ENCODE measurements around the gene CDH9.

Gene CDH9

GRCh38 chr5:26959290-26959689 lies 79.1 kb downstream of the CDH9 start:
- TF ChIP-seq TAF1 (IDR thresholded peaks at IDR 0.05; ENCODE audit: low read depth) (no peak), TCF12 (IDR thresholded peaks at IDR 0.05; ENCODE audit: low read depth) (no peak), EGR1 (IDR thresholded peaks at IDR 0.05) (no peak), CEBPB (IDR thresholded peaks at IDR 0.05) (no peak), YY1 (IDR thresholded peaks at IDR 0.05; ENCODE audit: low read depth) (no peak)
- TF ChIP-seq, protein P1, sequence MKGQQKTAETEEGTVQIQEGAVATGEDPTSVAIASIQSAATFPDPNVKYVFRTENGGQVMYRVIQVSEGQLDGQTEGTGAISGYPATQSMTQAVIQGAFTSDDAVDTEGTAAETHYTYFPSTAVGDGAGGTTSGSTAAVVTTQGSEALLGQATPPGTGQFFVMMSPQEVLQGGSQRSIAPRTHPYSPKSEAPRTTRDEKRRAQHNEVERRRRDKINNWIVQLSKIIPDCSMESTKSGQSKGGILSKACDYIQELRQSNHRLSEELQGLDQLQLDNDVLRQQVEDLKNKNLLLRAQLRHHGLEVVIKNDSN (IDR thresholded peaks at IDR 0.05), result no peak
- TF ChIP-seq, protein P2, sequence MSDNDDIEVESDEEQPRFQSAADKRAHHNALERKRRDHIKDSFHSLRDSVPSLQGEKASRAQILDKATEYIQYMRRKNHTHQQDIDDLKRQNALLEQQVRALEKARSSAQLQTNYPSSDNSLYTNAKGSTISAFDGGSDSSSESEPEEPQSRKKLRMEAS (IDR thresholded peaks at IDR 0.05), result no peak

DNA sequence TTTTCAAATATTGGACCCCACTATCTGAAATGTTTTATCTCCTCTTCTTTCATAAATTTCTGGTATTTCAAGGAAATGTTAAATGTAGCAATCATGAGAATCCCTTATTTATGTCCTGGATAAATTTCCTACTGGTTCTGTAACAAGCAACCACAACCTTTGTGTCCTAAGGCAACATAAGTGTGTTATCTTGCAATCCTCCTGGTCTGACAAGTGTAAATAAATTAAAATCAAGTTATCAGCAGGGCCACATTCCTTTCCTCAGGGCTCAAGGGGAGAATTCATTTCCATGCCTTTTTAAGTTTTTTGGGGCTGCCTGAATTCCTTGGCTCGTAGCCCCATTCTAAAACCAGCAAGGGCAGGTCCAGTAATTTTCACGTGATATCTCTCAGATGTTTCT lies 83.2 kb downstream of the CDH9 start:
- TF ChIP-seq TEAD4 (IDR thresholded peaks at IDR 0.05) (no peak), ZBTB7A (IDR thresholded peaks at IDR 0.05; ENCODE audit: low read depth) (no peak), FOXM1 (IDR thresholded peaks at IDR 0.05; ENCODE audit: borderline replicate concordance, low read depth) (no peak), RAD21 (IDR thresholded peaks at IDR 0.05; ENCODE audit: low read depth) (no peak), CREB1 (IDR thresholded peaks at IDR 0.05; ENCODE audit: low read depth) (no peak), YY1 (IDR thresholded peaks at IDR 0.05; ENCODE audit: low read depth) (no peak), REST (IDR thresholded peaks at IDR 0.05; ENCODE audit: low read depth) (no peak), TAF1 (IDR thresholded peaks at IDR 0.05; ENCODE audit: low read depth) (no peak), NFIC (IDR thresholded peaks at IDR 0.05) (no peak), EGR1 (IDR thresholded peaks at IDR 0.05) (no peak), EP300 (IDR thresholded peaks at IDR 0.05; ENCODE audit: borderline replicate concordance) (no peak), CEBPB (IDR thresholded peaks at IDR 0.05) (no peak), TCF12 (IDR thresholded peaks at IDR 0.05; ENCODE audit: low read depth) (no peak)
- TF ChIP-seq, protein P1 (IDR thresholded peaks at IDR 0.05), result no peak
- TF ChIP-seq, protein P2 (IDR thresholded peaks at IDR 0.05), result no peak

GRCh38 chr5:26948921-26949320 lies 89.5 kb downstream of the CDH9 start:
- TF ChIP-seq TAF1 (IDR thresholded peaks at IDR 0.05; ENCODE audit: low read depth) (no peak), CREB1 (IDR thresholded peaks at IDR 0.05; ENCODE audit: low read depth) (no peak), TCF12 (IDR thresholded peaks at IDR 0.05; ENCODE audit: low read depth) (no peak), REST (IDR thresholded peaks at IDR 0.05; ENCODE audit: low read depth) (no peak), ZBTB7A (IDR thresholded peaks at IDR 0.05; ENCODE audit: low read depth) (no peak), NFIC (IDR thresholded peaks at IDR 0.05) (no peak), EGR1 (IDR thresholded peaks at IDR 0.05) (no peak), YY1 (IDR thresholded peaks at IDR 0.05; ENCODE audit: low read depth) (no peak), CEBPB (IDR thresholded peaks at IDR 0.05) (no peak), TEAD4 (IDR thresholded peaks at IDR 0.05) (no peak)
- TF ChIP-seq, protein P2 (IDR thresholded peaks at IDR 0.05), result no peak

- TF ChIP-seq, protein P2 (IDR thresholded peaks at IDR 0.05), result no peak
- no peak for TF ChIP-seq FOXM1 (IDR thresholded peaks at IDR 0.05; ENCODE audit: borderline replicate concordance, low read depth)
- TF ChIP-seq CREB1 (IDR thresholded peaks at IDR 0.05; ENCODE audit: low read depth), result no peak
Observed at GRCh38 chr5:26945901-26946300, 92.5 kb downstream of the CDH9 start.

GRCh38 chr5:26942481-26942880 lies 95.9 kb downstream of the CDH9 start:
- TF ChIP-seq CEBPB (IDR thresholded peaks at IDR 0.05), result no peak
- no peak for TF ChIP-seq FOXM1 (IDR thresholded peaks at IDR 0.05; ENCODE audit: borderline replicate concordance, low read depth)
- TF ChIP-seq RAD21 (IDR thresholded peaks at IDR 0.05; ENCODE audit: low read depth), result no peak
- TF ChIP-seq NFIC (IDR thresholded peaks at IDR 0.05), result no peak
- no peak for TF ChIP-seq EP300 (IDR thresholded peaks at IDR 0.05; ENCODE audit: borderline replicate concordance)

GRCh38 chr5:26940994-26941393 lies 97.4 kb downstream of the CDH9 start:
- TF ChIP-seq TCF12 (IDR thresholded peaks at IDR 0.05; ENCODE audit: low read depth) (no peak), RAD21 (IDR thresholded peaks at IDR 0.05; ENCODE audit: low read depth) (no peak), CEBPB (IDR thresholded peaks at IDR 0.05) (no peak), YY1 (IDR thresholded peaks at IDR 0.05; ENCODE audit: low read depth) (no peak), REST (IDR thresholded peaks at IDR 0.05; ENCODE audit: low read depth) (no peak), TAF1 (IDR thresholded peaks at IDR 0.05; ENCODE audit: low read depth) (no peak), FOXM1 (IDR thresholded peaks at IDR 0.05; ENCODE audit: borderline replicate concordance, low read depth) (no peak), ZBTB7A (IDR thresholded peaks at IDR 0.05; ENCODE audit: low read depth) (no peak), EP300 (IDR thresholded peaks at IDR 0.05; ENCODE audit: borderline replicate concordance) (no peak), CREB1 (IDR thresholded peaks at IDR 0.05; ENCODE audit: low read depth) (no peak), TEAD4 (IDR thresholded peaks at IDR 0.05) (no peak), NFIC (IDR thresholded peaks at IDR 0.05) (no peak), EGR1 (IDR thresholded peaks at IDR 0.05) (no peak)
- TF ChIP-seq, protein P1 (IDR thresholded peaks at IDR 0.05), result no peak
- TF ChIP-seq, protein P2 (IDR thresholded peaks at IDR 0.05), result no peak
